Embryonic facial prominence (tissue), 1 donor: Measurements from ENCODE around the gene GART.
"Not testable (repeated sequence)": the region's sequence is repeated elsewhere in the genome, so short reads cannot be mapped to it uniquely, and the experiment has no call there.

Experiments
- DNase-seq: peaks from one replicate; pipeline ENCODE4 v3.0.0-alpha.2; 2016; ENCODE audit errors: extremely low spot score

Gene GART

GRCh38 chr21:33473344-33473743 lies 68.6 kb downstream of the GART start:
- no peak for DNase-seq

- no peak for DNase-seq
These were observed 71.2 kb downstream of the GART start for GRCh38 chr21:33470701-33471100.

GRCh38 chr21:33469183-33469582 lies 72.7 kb downstream of the GART start:
- DNase-seq: not testable (repeated sequence)

GRCh38 chr21:33461538-33462250 lies 80.2 kb downstream of the GART start:
- no peak for DNase-seq

GRCh38 chr21:33458861-33459260 lies 83.1 kb downstream of the GART start:
- DNase-seq: no peak

- DNase-seq: no peak
These were observed 86.1 kb downstream of the GART start for GRCh38 chr21:33455686-33456446.
